HepG2 (cell line): ENCODE results near the gene SAMD9L.

Experiments
- GABPA ChIP-seq, 2 experiments: IDR thresholded peaks; 2 replicates each; pipeline ENCODE4 v1.6.1; 2011 to 2016; ENCODE audit warnings: low read depth in 2 of 2, low read length in 1 of 2, missing biosample characterization in 1 of 2, missing genetic modification characterization in 1 of 2
- GTF2F1 ChIP-seq: fragments of 150-350 bp; IDR thresholded peaks from 2 replicates; pipeline ENCODE4 v1.6.1; 2014; ENCODE audit warnings: low read length
- TGIF2 ChIP-seq: IDR thresholded peaks from 2 replicates; pipeline ENCODE4 v1.6.1; 2016; ENCODE audit warnings: control low read depth, missing compliant biosample characterization

DNA sequence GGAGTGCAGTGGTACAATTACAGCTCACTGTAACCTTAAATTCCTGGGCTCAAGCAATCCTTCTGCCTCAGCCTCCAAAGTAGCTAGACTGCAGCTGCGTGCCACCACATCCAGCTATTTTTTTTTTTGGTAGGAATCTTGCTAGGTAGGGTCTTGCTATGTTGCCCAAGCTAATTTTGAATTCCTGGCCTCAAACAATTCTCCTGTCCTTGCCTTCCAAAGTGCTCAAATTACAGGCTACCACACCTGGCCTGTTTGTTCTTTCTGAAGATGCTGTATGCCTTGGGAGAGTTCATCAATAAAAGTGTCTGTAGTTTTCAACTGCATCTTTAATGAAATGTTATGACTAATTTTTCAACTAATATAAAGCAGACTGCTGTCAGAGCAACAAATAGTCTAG, 30.9 kb downstream of the SAMD9L start:
- TF ChIP-seq GABPA (IDR thresholded peaks at IDR 0.05; ENCODE audit: low read depth, low read length) (no peak), GABPA (CRISPR knock-in tag; IDR thresholded peaks at IDR 0.05; ENCODE audit: low read depth) (no peak), TGIF2 (no peak), GTF2F1 (no peak)
